COLO668 (cell line): ENCODE data around the gene CREB1.

ENCODE experiments used
- DNase-seq: peaks from one replicate; lab custom pipeline; 2025; ENCODE audit not compliant: unreplicated experiment; lab: John Stamatoyannopoulos, UW

The CREB1 gene

GRCh38 chr2:207503234-207503633, 26.5 kb upstream of the CREB1 start:
- no peak for DNase-seq

DNA sequence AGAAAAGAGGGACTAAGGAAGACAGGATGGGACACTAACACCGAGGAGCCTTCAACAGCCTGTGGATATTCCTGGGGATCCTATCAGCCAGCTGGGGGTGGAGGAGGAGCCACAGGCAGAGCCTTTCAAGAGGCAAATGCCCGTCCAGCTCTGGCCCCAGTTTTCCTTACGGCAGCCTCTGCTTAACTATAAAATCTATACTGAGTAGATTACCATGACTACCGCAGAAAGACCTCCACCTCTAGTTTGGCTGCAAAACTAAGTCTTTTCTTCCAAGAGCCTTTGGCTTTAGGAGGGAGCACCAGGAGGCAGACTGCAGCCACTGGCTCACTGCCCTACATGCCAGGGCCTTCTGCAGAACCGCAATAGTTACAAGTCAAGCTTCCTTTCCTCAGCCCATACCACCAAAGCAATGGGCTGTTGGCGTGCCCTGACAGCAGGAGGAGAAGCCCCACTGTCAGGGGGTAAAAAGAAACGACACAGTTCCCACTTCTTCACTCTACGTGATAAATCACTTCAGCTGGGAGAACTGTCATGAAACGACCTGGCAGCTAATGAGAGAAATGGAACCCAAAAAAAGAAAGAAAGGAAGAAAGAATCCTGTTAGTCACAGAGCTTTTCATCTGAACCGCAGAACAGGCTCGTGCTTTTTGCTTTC, 25.1 kb upstream of the CREB1 start:
- DNase-seq = no peak

GRCh38 chr2:207505171-207505570, 24.6 kb upstream of the CREB1 start:
- no peak for DNase-seq

DNA sequence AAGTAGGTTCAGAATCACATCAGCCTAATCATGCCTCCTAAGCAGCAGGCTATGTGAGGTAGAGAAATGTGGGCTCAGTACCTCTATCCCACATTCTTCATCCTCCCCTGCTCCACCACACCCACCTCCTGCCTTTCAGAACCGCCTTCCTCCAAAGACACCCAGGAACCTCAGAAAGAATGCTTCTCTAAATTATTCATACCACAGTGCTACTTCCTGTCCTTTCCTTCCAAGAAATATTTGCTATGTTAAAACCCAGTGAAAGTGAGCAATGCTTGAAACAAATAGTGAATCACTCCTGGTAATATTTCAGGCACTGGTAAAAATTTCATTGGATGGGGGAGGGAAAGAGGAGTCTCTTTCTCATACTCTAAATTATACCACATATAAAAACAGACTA, 24.0 kb upstream of the CREB1 start:
- no peak for DNase-seq

GRCh38 chr2:207506426-207506825, 23.3 kb upstream of the CREB1 start:
- no peak for DNase-seq

DNA sequence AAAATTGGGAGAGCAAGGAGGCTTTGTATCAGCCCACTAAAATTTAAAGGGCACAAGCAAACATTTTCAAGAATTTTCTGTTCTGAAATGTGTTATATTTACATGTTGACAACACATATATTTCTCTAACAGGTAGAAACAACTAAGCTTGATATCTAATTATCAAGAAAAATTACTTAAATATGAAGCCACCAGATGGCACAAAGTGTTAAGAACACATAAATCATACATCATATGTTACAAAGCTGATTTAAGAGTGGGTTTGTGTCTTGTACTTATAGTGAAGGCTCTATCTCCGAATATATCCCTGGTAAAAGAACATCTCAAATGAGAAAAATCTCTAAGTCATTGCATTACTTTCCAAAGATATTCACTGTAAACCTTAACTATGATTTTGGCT, 19.6 kb upstream of the CREB1 start:
- DNase-seq = no peak

GRCh38 chr2:207511851-207512250, 17.9 kb upstream of the CREB1 start:
- DNase-seq = no peak

- no peak for DNase-seq
These were observed 17.4 kb upstream of the CREB1 start for GRCh38 chr2:207512356-207512755.

- DNase-seq = no peak
These were observed 16.1 kb upstream of the CREB1 start for GRCh38 chr2:207513551-207514257.

DNA sequence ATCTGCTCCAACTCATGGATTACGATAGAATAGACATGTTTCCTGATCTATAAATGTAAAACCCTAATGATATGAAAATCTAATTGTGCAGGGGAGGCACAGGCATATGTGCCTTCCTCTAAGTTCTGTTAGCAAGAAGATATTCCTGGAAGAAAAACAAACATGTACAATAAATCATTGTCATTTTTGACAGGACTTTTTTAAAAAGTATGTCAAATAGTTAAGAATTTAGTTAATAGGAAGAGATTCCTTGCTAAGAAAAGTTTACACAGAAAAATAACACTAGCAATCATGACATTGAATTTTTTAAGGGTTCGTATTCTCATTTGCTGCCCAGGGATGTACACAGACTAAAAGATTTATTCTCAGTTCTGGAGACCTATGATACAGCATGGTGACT, 15.3 kb upstream of the CREB1 start:
- no peak for DNase-seq

DNA sequence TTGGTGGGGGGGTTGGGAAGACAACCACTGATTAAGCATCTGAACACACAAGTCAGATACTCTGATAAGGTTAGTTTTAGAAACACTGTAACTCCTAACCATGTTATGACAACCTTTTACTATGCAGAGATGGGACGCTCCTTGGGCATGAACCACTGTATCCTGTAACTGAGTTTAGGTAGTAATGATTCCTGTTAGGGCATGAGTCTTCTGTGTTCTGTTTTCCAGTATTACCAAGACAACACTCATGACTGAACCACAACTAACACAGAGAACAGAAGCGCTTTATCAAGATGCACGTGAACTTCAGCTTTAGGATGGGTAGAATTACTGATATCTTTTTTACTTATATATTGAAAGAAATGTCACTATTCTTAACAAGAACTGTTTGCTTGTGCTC, 14.1 kb upstream of the CREB1 start:
- DNase-seq = no peak

GRCh38 chr2:207516206-207516605, 13.6 kb upstream of the CREB1 start:
- no peak for DNase-seq

GRCh38 chr2:207523005-207523404, 6.8 kb upstream of the CREB1 start:
- no peak for DNase-seq

- DNase-seq = no peak
These were observed 4.5 kb upstream of the CREB1 start for GRCh38 chr2:207525296-207525695.

DNA sequence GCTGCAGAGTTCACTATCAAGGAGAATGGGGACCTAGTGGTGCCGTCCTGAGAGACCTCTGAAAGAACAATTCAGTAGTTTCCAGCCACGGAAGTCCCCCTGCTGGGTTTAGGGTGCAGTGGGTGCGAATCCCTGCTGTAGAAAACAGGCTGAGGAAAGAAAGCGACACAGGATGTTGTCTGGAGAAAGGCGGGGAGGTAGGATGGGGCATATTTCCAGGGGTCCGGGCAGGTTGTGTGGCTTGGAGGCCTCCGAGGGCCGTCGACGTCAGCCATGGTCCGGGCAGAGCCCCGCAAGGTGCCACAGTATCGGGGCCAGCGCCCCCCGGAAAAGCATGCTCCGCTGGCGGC, 807 bp upstream of the CREB1 start:
- peak; percentile 53 for DNase-seq

DNA sequence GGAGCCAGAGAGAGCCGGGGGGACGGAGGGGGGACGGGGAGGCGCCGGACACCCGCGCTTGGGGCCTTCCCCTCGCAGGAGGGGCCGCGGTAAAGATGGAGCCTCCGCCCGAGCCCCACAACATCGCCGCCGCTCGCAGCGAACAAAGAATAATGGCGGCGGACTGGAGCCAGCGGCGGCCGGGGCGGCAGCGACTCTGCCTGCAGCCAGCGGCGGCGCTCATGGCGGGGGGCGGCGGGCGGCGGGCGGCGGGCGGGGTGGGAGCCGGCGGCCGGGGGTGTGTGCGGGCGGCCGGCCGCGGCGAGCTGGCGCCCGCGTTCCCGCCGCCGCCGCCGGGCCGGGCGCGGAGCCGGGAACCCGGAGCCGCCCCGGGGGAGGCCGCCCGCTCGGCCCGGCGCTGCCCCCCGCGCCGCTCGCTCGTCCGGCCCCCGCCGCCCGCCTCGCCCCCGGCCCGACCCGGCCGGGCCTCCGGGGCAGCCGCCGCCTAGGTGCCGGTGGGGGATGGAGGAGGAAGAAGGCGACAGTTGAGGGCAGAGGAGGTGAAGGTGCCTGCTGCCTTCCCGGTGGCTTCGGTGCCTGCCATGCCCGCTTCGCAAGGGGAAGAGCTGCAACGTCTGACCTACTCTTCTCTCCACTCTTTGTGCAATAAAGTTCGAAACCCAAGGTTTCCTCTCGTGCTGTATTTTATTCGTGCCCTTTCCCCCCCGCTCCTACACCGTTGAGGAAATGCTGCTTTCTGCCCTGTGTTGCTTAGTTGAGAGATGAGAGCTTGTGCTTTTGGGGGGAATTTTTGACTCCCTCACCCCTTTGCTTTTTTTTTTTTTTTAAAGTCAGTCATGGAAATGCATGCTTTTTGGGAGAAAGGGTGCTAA, 634 bp downstream of the CREB1 start:
- DNase-seq = no peak

GRCh38 chr2:207531032-207531952, 1.5 kb downstream of the CREB1 start:
- no peak for DNase-seq

- DNase-seq = no peak
These were observed 2.9 kb downstream of the CREB1 start for GRCh38 chr2:207532676-207533075.

DNA sequence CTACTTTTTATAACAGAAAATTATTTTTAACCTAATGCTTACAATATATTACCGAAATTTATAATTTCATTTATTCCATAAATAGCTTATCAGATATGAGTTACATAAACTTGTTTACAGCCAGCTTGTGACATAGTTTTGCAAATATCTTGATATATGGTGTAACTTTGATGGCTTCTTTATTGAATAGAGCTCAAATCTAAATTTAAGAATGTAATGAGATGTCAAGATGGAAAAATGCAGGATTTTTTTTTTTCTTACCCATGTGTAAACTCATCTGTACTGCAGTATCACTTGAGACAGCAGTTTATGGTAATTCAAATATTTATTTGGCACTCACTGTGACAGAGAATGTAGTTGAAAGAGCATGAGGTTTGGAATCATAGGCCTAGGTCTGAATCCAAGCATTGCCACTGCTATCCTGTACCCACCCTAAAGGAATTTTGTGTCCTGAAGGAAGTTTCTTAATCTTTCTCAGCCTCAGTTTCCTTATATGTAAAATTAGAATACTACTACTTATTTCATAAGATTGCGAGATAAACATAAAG, 3.8 kb downstream of the CREB1 start:
- DNase-seq = no peak

DNA sequence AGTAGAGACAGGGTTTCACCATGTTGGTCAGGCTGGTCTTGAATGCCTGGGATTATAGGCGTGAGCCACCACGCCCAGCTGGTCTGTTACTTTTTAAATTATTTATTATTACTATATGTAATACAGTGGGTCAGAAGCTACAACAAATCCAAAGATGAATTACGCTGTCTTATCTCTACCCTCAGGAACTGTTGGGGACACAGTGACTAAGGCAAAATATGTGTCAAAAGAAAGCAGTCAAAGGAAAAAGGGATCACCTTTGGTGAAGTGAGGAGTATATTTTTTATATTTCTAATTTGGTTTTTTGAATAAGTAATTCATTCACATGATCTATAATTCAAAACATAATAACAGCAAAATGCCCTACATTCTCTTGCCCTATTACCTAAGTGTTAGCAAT, 4.7 kb downstream of the CREB1 start:
- no peak for DNase-seq

- DNase-seq = no peak
These were observed 9.7 kb downstream of the CREB1 start for GRCh38 chr2:207539470-207539869.
